ENCODE data around the gene SHKBP1.

- no peak for TF ChIP-seq ZNF740 (CRISPR knock-in tag; IDR thresholded peaks at IDR 0.05)
- TF ChIP-seq ZNF740 (tag; IDR thresholded peaks at IDR 0.05), result no peak
- TF ChIP-seq ZNF280B (CRISPR knock-in tag; IDR thresholded peaks at IDR 0.05), result no peak
- TF ChIP-seq ZNF274 (IDR thresholded peaks at IDR 0.05; ENCODE audit: borderline replicate concordance, low read depth, low read length), result no peak
- no peak for TF ChIP-seq FIP1L1 (IDR thresholded peaks at IDR 0.05; ENCODE audit: low read depth, low read length, poor library complexity, severe bottlenecking)
- no peak for TF ChIP-seq NFRKB (IDR thresholded peaks at IDR 0.05; ENCODE audit: low read depth)
- TF ChIP-seq ZBTB33 (CRISPR knock-in tag; IDR thresholded peaks at IDR 0.05), result no peak
- no peak for TF ChIP-seq ZNF780A (CRISPR knock-in tag; IDR thresholded peaks at IDR 0.05)
- TF ChIP-seq KLF6 (CRISPR knock-in tag; IDR thresholded peaks at IDR 0.05; ENCODE audit: borderline replicate concordance), result no peak
- no peak for TF ChIP-seq REST (IDR thresholded peaks at IDR 0.05; ENCODE audit: borderline replicate concordance)
- no peak for TF ChIP-seq REST (CRISPR knock-in tag; IDR thresholded peaks at IDR 0.05; ENCODE audit: low read depth)
- no peak for TF ChIP-seq ERF (CRISPR knock-in tag; IDR thresholded peaks at IDR 0.05)
Observed at GRCh38 chr19:40588926-40589569, 12.4 kb downstream of the SHKBP1 start.

Data from K562 (cell line).